A673 (cell line): ENCODE measurements around the gene HBA2.

Experiments used
- EZH2 ChIP-seq: fragments of 200-600 bp; sonication (generic); IDR thresholded peaks from 2 replicates; pipeline ENCODE4 v1.6.1; 2017; ENCODE audit warnings: borderline replicate concordance, low read depth, mild to moderate bottlenecking, mixed read lengths, antibody characterized with exemption, low read length; ENCODE audit not compliant: poor library complexity, severe bottlenecking
- TF ChIP-seq, protein P1 (sequence below): fragments of 300-800, 200-600 bp; sonication (generic); conservative IDR thresholded peaks from 2 replicates; pipeline ENCODE4 v1.5.1; 2017; ENCODE audit warnings: low read depth, mild to moderate bottlenecking, antibody characterized with exemption, low read length, moderate library complexity, mixed read lengths

DNA sequence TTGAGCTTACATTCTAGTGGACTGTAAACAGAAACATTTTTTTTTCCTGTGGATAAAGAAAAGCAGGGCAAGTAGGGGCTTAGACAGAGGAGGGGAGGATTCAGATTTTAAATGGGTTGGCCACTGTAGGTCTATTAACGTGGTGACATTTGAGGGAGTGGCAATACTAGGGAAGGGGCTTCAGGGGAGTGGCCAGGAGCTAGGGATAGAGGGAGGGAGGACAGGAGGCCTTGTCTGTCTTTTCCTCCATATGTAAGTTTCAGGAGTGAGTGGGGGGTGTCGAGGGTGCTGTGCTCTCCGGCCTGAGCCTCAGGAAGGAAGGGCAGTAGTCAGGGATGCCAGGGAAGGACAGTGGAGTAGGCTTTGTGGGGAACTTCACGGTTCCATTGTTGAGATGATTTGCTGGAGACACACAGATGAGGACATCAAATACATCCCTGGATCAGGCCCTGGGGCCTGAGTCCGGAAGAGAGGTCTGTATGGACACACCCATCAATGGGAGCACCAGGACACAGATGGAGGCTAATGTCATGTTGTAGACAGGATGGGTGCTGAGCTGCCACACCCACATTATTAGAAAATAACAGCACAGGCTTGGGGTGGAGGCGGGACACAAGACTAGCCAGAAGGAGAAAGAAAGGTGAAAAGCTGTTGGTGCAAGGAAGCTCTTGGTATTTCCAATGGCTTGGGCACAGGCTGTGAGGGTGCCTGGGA, 13.4 kb upstream of the HBA2 start:
- TF ChIP-seq, protein P1, sequence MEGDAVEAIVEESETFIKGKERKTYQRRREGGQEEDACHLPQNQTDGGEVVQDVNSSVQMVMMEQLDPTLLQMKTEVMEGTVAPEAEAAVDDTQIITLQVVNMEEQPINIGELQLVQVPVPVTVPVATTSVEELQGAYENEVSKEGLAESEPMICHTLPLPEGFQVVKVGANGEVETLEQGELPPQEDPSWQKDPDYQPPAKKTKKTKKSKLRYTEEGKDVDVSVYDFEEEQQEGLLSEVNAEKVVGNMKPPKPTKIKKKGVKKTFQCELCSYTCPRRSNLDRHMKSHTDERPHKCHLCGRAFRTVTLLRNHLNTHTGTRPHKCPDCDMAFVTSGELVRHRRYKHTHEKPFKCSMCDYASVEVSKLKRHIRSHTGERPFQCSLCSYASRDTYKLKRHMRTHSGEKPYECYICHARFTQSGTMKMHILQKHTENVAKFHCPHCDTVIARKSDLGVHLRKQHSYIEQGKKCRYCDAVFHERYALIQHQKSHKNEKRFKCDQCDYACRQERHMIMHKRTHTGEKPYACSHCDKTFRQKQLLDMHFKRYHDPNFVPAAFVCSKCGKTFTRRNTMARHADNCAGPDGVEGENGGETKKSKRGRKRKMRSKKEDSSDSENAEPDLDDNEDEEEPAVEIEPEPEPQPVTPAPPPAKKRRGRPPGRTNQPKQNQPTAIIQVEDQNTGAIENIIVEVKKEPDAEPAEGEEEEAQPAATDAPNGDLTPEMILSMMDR: no peak
- no peak for TF ChIP-seq EZH2
